ENCODE data around the gene SRA1. TPM values are rescaled to one million over a fixed set of nuclear protein-coding genes. Genes with fewer than 3 reads are reported as not detected.

The SRA1 gene
- total RNA-seq, 5 donors from 2014 or later (not counting 1 experiment from before 2014, with no cell fraction given): 26.8 to 30.5 (median 28.4) TPM

- H3K27ac Mint-ChIP-seq: no peak overlapping the region
- H3K4me1 Mint-ChIP-seq: peaks cover 57 to 68% (median 61%) of the 10 kb centered on the region in 3 donors
- Histone ChIP-seq H3K4me1 (ENCODE audit: control insufficient read depth in 1 of 2, extremely low read depth in 1 of 2, insufficient read depth in 2 of 2, low read length in 2 of 2) (peaks cover 14 to 35% of the 10 kb centered on the region in 2 experiments), H3K36me3 (ENCODE audit: control insufficient read depth in 2 of 2, extremely low read depth in 1 of 2, insufficient read depth in 1 of 2, low read length in 1 of 2) (peaks cover 0 to 19% of the 10 kb centered on the region in 2 donors), H3K27ac (ENCODE audit: low read length) (no peak overlapping the region), H3K9me3 (no peaks in the 10 kb centered on the region), H3K4me3 (ENCODE audit: control insufficient read depth in 1 of 2, extremely low read depth in 1 of 2, low read length in 1 of 2) (no peak overlapping the region), H3K27me3 (replicated peaks in 1 of 2; ENCODE audit: control insufficient read depth in 2 of 2, extremely low read depth in 1 of 2, insufficient read depth in 2 of 2, low read length in 1 of 2) (no peaks in the 10 kb centered on the region)
- peaks cover 19% of the 10 kb centered on the region for H3K36me3 Mint-ChIP-seq
- DNase-seq (no peak), ATAC-seq (replicated peaks in 1 of 4) (no peak)
- 92% methylated on average over 8 of the region's 9 CpGs for WGBS (ENCODE audit: insufficient coverage)
- H3K4me3 Mint-ChIP-seq: no peak overlapping the region
- no peaks in the 10 kb centered on the region for H3K9me3 Mint-ChIP-seq
- CTCF ChIA-PET: interaction anchor here in 1 of 2 donors (0.5 to 1.4 kb wide), 2 partner anchors 11 to 76 kb away, joined by 3 to 5 read pairs; partner anchors contain the start of gene EIF4EBP3
- no peaks in the 10 kb centered on the region for H3K27me3 Mint-ChIP-seq
- POLR2A ChIA-PET: interaction anchor here (1.0 to 1.1 kb wide), 2 partner anchors 10 to 11 kb away, joined by 3 read pairs; partner anchors contain the start of gene EIF4EBP3 (in 1 of the 2)
Observed at GRCh38 chr5:140558542-140558941, 1.3 kb upstream of the SRA1 start.

- H3K27me3 Mint-ChIP-seq: no peaks in the 10 kb centered on the region
- 67% methylated on average over 1 of the region's 3 CpGs for WGBS (ENCODE audit: insufficient coverage)
- ChIA-PET POLR2A (interaction anchor here (0.7 to 1.3 kb wide), 4 partner anchors 11 to 133 kb away, joined by 3 to 10 read pairs (median 6); partner anchors contain the start of gene EIF4EBP3 (in 2 of the 2)), CTCF (no interaction called here)
- Histone ChIP-seq H3K27ac (ENCODE audit: low read length) (peak overlapping the region; percentile 93), H3K4me1 (ENCODE audit: control insufficient read depth in 1 of 2, extremely low read depth in 1 of 2, insufficient read depth in 2 of 2, low read length in 2 of 2) (peaks cover 10 to 31% of the 10 kb centered on the region in 2 experiments), H3K36me3 (ENCODE audit: control insufficient read depth in 2 of 2, extremely low read depth in 1 of 2, insufficient read depth in 1 of 2, low read length in 1 of 2) (peaks cover 0 to 19% of the 10 kb centered on the region in 2 donors), H3K9me3 (no peaks in the 10 kb centered on the region), H3K27me3 (replicated peaks in 1 of 2; ENCODE audit: control insufficient read depth in 2 of 2, extremely low read depth in 1 of 2, insufficient read depth in 2 of 2, low read length in 1 of 2) (no peaks in the 10 kb centered on the region), H3K4me3 (ENCODE audit: control insufficient read depth in 1 of 2, extremely low read depth in 1 of 2, low read length in 1 of 2) (no peak overlapping the region)
- peaks cover 57 to 68% (median 61%) of the 10 kb centered on the region in 3 donors for H3K4me1 Mint-ChIP-seq
- ATAC-seq (replicated peaks in 1 of 4) (no peak), DNase-seq (no peak)
- H3K9me3 Mint-ChIP-seq: no peaks in the 10 kb centered on the region
- peak overlapping the region; percentile 86 to 92 for H3K27ac Mint-ChIP-seq
- peaks cover 25% of the 10 kb centered on the region for H3K36me3 Mint-ChIP-seq
- peak overlapping the region; percentile 87 to 91 (median 88) for H3K4me3 Mint-ChIP-seq
Observed at GRCh38 chr5:140557965-140558364, 692 bp upstream of the SRA1 start.

- Histone ChIP-seq H3K9me3 (no peaks in the 10 kb centered on the region), H3K36me3 (ENCODE audit: control insufficient read depth in 2 of 2, extremely low read depth in 1 of 2, insufficient read depth in 1 of 2, low read length in 1 of 2) (peaks cover 0 to 16% of the 10 kb centered on the region in 2 donors), H3K4me1 (ENCODE audit: control insufficient read depth in 1 of 2, extremely low read depth in 1 of 2, insufficient read depth in 2 of 2, low read length in 2 of 2) (peaks cover 10 to 31% of the 10 kb centered on the region in 2 experiments), H3K4me3 (ENCODE audit: control insufficient read depth in 1 of 2, extremely low read depth in 1 of 2, low read length in 1 of 2) (peak overlapping the region; percentile 84 to 98), H3K27me3 (replicated peaks in 1 of 2; ENCODE audit: control insufficient read depth in 2 of 2, extremely low read depth in 1 of 2, insufficient read depth in 2 of 2, low read length in 1 of 2) (no peaks in the 10 kb centered on the region), H3K27ac (ENCODE audit: low read length) (peak overlapping the region; percentile 93)
- WGBS (ENCODE audit: insufficient coverage): 7% methylated on average over 3 of the region's 6 CpGs
- H3K27me3 Mint-ChIP-seq: no peaks in the 10 kb centered on the region
- DNase-seq (peak in 1 of 35 experiments; percentile 37), ATAC-seq (replicated peaks in 1 of 4) (peak in 1 of 4 experiments; percentile 26)
- peaks cover 52 to 64% (median 58%) of the 10 kb centered on the region in 3 donors for H3K4me1 Mint-ChIP-seq
- no peaks in the 10 kb centered on the region for H3K9me3 Mint-ChIP-seq
- peaks cover 26% of the 10 kb centered on the region for H3K36me3 Mint-ChIP-seq
- ChIA-PET POLR2A (interaction anchor here in 1 of 2 donors (0.9 kb wide), 1 partner anchor 155 kb away, joined by 3 read pairs; the partner anchor contains the start of gene ANKHD1), CTCF (no interaction called here)
- H3K27ac Mint-ChIP-seq: peak overlapping the region; percentile 37 to 92
- H3K4me3 Mint-ChIP-seq: peak overlapping the region; percentile 87 to 91 (median 88)
Observed at GRCh38 chr5:140556438-140556837, 835 bp downstream of the SRA1 start.

- ATAC-seq (replicated peaks in 1 of 4): no peak
- peak overlapping the region in 1 of 2 donors; percentile 98 for H3K4me3 ChIP-seq (ENCODE audit: control insufficient read depth in 1 of 2, extremely low read depth in 1 of 2, low read length in 1 of 2)
- Mint-ChIP-seq H3K27me3 (no peaks in the 10 kb centered on the region), H3K36me3 (peaks cover 25% of the 10 kb centered on the region), H3K4me3 (peak overlapping the region; percentile 87 to 91 (median 88)), H3K4me1 (peaks cover 50 to 62% (median 54%) of the 10 kb centered on the region in 3 donors), H3K27ac (peak overlapping the region; percentile 37 to 92), H3K9me3 (no peaks in the 10 kb centered on the region)
- no peaks in the 10 kb centered on the region for H3K9me3 ChIP-seq
- peaks cover 0 to 17% of the 10 kb centered on the region in 2 donors for H3K36me3 ChIP-seq (ENCODE audit: control insufficient read depth in 2 of 2, extremely low read depth in 1 of 2, insufficient read depth in 1 of 2, low read length in 1 of 2)
- CTCF ChIA-PET: no interaction called here
- POLR2A ChIA-PET: interaction anchor here in 1 of 2 donors (0.7 kb wide), 1 partner anchor 9 kb away, joined by 3 read pairs; the partner anchor contains the start of genes APBB3 and SLC35A4
- no peak for DNase-seq
- H3K27ac ChIP-seq (ENCODE audit: low read length): peak overlapping the region; percentile 93
- H3K27me3 ChIP-seq (replicated peaks in 1 of 2; ENCODE audit: control insufficient read depth in 2 of 2, extremely low read depth in 1 of 2, insufficient read depth in 2 of 2, low read length in 1 of 2): no peaks in the 10 kb centered on the region
- H3K4me1 ChIP-seq (ENCODE audit: control insufficient read depth in 1 of 2, extremely low read depth in 1 of 2, insufficient read depth in 2 of 2, low read length in 2 of 2): peaks cover 10 to 31% of the 10 kb centered on the region in 2 experiments
- no CpG with 5 or more reads among the region's 1 CpG for WGBS (ENCODE audit: insufficient coverage)
Observed at GRCh38 chr5:140555747-140556312, 1.4 kb downstream of the SRA1 start.

- Mint-ChIP-seq H3K9me3 (no peaks in the 10 kb centered on the region), H3K27me3 (no peaks in the 10 kb centered on the region), H3K4me3 (no peak overlapping the region), H3K4me1 (peaks cover 60 to 67% (median 64%) of the 10 kb centered on the region in 3 donors), H3K27ac (peak overlapping the region; percentile 20 to 76), H3K36me3 (peaks cover 30% of the 10 kb centered on the region)
- 90% methylated on average over 2 of the region's 2 CpGs for WGBS (ENCODE audit: insufficient coverage)
- Histone ChIP-seq H3K9me3 (no peaks in the 10 kb centered on the region), H3K36me3 (ENCODE audit: control insufficient read depth in 2 of 2, extremely low read depth in 1 of 2, insufficient read depth in 1 of 2, low read length in 1 of 2) (peaks cover 0 to 25% of the 10 kb centered on the region in 2 donors), H3K4me3 (ENCODE audit: control insufficient read depth in 1 of 2, extremely low read depth in 1 of 2, low read length in 1 of 2) (no peak overlapping the region), H3K27ac (ENCODE audit: low read length) (no peak overlapping the region), H3K27me3 (replicated peaks in 1 of 2; ENCODE audit: control insufficient read depth in 2 of 2, extremely low read depth in 1 of 2, insufficient read depth in 2 of 2, low read length in 1 of 2) (no peaks in the 10 kb centered on the region), H3K4me1 (ENCODE audit: control insufficient read depth in 1 of 2, extremely low read depth in 1 of 2, insufficient read depth in 2 of 2, low read length in 2 of 2) (peaks cover 12 to 34% of the 10 kb centered on the region in 2 experiments)
- POLR2A ChIA-PET: no interaction called here
- ATAC-seq (replicated peaks in 1 of 4): no peak
- CTCF ChIA-PET: no interaction called here
- no peak for DNase-seq
Observed at GRCh38 chr5:140554454-140554853, 2.8 kb downstream of the SRA1 start.

- no CpG with 5 or more reads among the region's 2 CpGs for WGBS (ENCODE audit: insufficient coverage)
- Histone ChIP-seq H3K4me1 (ENCODE audit: control insufficient read depth in 1 of 2, extremely low read depth in 1 of 2, insufficient read depth in 2 of 2, low read length in 2 of 2) (peaks cover 12 to 42% of the 10 kb centered on the region in 2 experiments), H3K27me3 (replicated peaks in 1 of 2; ENCODE audit: control insufficient read depth in 2 of 2, extremely low read depth in 1 of 2, insufficient read depth in 2 of 2, low read length in 1 of 2) (no peaks in the 10 kb centered on the region), H3K4me3 (ENCODE audit: control insufficient read depth in 1 of 2, extremely low read depth in 1 of 2, low read length in 1 of 2) (no peak overlapping the region), H3K9me3 (no peaks in the 10 kb centered on the region), H3K27ac (ENCODE audit: low read length) (no peak overlapping the region), H3K36me3 (ENCODE audit: control insufficient read depth in 2 of 2, extremely low read depth in 1 of 2, insufficient read depth in 1 of 2, low read length in 1 of 2) (peaks cover 0 to 29% of the 10 kb centered on the region in 2 donors)
- no peaks in the 10 kb centered on the region for H3K9me3 Mint-ChIP-seq
- DNase-seq (no peak), ATAC-seq (replicated peaks in 1 of 4) (no peak)
- ChIA-PET POLR2A (interaction anchor here in 1 of 2 donors (0.6 kb wide), 2 partner anchors 79 to 92 kb away, joined by 3 read pairs; no protein-coding TSS in a partner anchor), CTCF (interaction anchor here in 1 of 2 donors (0.7 kb wide), 1 partner anchor 166 kb away, joined by 3 read pairs; no protein-coding TSS in a partner anchor)
- peaks cover 33% of the 10 kb centered on the region for H3K36me3 Mint-ChIP-seq
- peak overlapping the region; percentile 66 to 76 for H3K27ac Mint-ChIP-seq
- no peaks in the 10 kb centered on the region for H3K27me3 Mint-ChIP-seq
- H3K4me1 Mint-ChIP-seq: peaks cover 68 to 72% (median 71%) of the 10 kb centered on the region in 3 donors
- H3K4me3 Mint-ChIP-seq: no peak overlapping the region
Observed at GRCh38 chr5:140553657-140554056, 3.6 kb downstream of the SRA1 start.
